Esophagus muscularis mucosa (tissue), 4 donors: Measurements from ENCODE around the gene KLHL10.

ENCODE experiments used
- EP300 ChIP-seq: sonication (generic); formaldehyde crosslinking; IDR thresholded peaks from one replicate; pipeline ENCODE4 v1.6.1; 2017; ENCODE audit warnings: antibody characterized with exemption
- POLR2A ChIP-seq: fragments of 450-650 bp; IDR thresholded peaks from one replicate; pipeline ENCODE4 v1.6.1; 2017; ENCODE audit warnings: antibody characterized with exemption, moderate library complexity, mild to moderate bottlenecking, low read depth
- TF ChIP-seq, protein P1 (sequence below), 3 experiments: fragments of 200-600 bp in 2 of 3; fragments of 450-650 bp in 1 of 3; sonication (generic) in 2 of 3; IDR thresholded peaks; one replicate each; pipeline ENCODE4 v1.5.1; 2017 to 2019; ENCODE audit warnings: antibody characterized with exemption in 3 of 3, mild to moderate bottlenecking in 2 of 3, moderate library complexity in 1 of 3

DNA sequence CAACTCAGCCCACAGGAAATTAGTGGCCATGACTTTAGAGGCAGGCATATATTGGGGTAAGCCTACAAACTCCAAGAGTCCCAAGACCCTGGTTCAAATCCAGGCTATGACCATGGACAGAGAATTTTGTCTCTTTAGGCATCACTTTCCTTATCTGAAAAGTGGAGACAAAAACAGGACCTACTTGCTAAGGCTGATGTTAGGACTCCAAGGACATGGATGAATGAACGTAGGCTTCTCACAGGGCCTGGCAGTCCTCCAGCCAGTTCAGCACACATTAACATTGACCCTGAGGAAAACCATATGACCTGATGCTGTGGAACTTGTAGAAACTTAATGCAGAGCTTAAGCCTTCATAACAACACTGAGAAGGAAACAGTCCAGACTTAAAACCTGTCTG, 23.4 kb upstream of the KLHL10 start:
- TF ChIP-seq EP300 (no peak), POLR2A (no peak)
- TF ChIP-seq, protein P1, sequence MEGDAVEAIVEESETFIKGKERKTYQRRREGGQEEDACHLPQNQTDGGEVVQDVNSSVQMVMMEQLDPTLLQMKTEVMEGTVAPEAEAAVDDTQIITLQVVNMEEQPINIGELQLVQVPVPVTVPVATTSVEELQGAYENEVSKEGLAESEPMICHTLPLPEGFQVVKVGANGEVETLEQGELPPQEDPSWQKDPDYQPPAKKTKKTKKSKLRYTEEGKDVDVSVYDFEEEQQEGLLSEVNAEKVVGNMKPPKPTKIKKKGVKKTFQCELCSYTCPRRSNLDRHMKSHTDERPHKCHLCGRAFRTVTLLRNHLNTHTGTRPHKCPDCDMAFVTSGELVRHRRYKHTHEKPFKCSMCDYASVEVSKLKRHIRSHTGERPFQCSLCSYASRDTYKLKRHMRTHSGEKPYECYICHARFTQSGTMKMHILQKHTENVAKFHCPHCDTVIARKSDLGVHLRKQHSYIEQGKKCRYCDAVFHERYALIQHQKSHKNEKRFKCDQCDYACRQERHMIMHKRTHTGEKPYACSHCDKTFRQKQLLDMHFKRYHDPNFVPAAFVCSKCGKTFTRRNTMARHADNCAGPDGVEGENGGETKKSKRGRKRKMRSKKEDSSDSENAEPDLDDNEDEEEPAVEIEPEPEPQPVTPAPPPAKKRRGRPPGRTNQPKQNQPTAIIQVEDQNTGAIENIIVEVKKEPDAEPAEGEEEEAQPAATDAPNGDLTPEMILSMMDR (IDR thresholded peaks at IDR 0.05) = no peak
